OCI-LY3 (cell line): ENCODE measurements around the gene HSPB8.

ENCODE experiments used
- H2AFZ ChIP-seq: fragments of 200-600, 300-600 bp; shearing (Covaris generic); 2 replicates; pipeline ENCODE4 v1.6.0; 2014; ENCODE audit warnings: antibody characterized with exemption, low read depth, low read length
- H3K27ac ChIP-seq: fragments of 200-600, 300-600 bp; sonication (generic); 2 replicates; pipeline ENCODE4 v1.5.1; 2014; ENCODE audit warnings: mild to moderate bottlenecking, low read length, moderate library complexity, mixed read lengths
- H3K27me3 ChIP-seq: fragments of 200-600, 300-600 bp; sonication (generic); 2 replicates; pipeline ENCODE4 v1.6.1; 2014; ENCODE audit warnings: low read depth, low read length, mixed read lengths
- H3K36me3 ChIP-seq: fragments of 200-600, 300-600 bp; sonication (generic); replicated peaks from 2 replicates; pipeline ENCODE3; 2014; ENCODE audit warnings: low read depth, low read length, mixed read lengths
- H3K4me1 ChIP-seq: fragments of 300-600, 200-600 bp; sonication (generic); 2 replicates; pipeline ENCODE4 v1.6.1; 2014; ENCODE audit warnings: low read length, mixed read lengths
- H3K4me2 ChIP-seq: fragments of 200-600, 300-600 bp; sonication (generic); 2 replicates; pipeline ENCODE4 v1.6.1; 2014; ENCODE audit warnings: low read length, mixed read lengths
- H3K4me3 ChIP-seq: fragments of 300-600, 200-600 bp; sonication (generic); 2 replicates; pipeline ENCODE4 v1.5.1; 2014; ENCODE audit warnings: antibody characterized with exemption, mild to moderate bottlenecking, low read length, moderate library complexity
- H3K79me2 ChIP-seq: fragments of 300-600, 200-600 bp; shearing (Covaris generic); 2 replicates; pipeline ENCODE4 v1.6.1; 2014; ENCODE audit warnings: mild to moderate bottlenecking, low read length, mixed read lengths
- H3K9ac ChIP-seq: fragments of 300-600, 200-600 bp; shearing (Covaris generic); 2 replicates; pipeline ENCODE4 v1.6.0; 2014; ENCODE audit warnings: mild to moderate bottlenecking, low read length, moderate library complexity
- H3K9me3 ChIP-seq: fragments of 200-600, 300-600 bp; shearing (Covaris generic); 2 replicates; pipeline ENCODE4 v1.6.1; 2014; ENCODE audit warnings: low read length, mixed read lengths; ENCODE audit not compliant: insufficient read depth
- H4K20me1 ChIP-seq: fragments of 200-600, 300-600 bp; sonication (generic); 2 replicates; pipeline ENCODE4 v1.6.1; 2016; ENCODE audit warnings: low read length, mixed read lengths; ENCODE audit not compliant: insufficient read depth
- EZH2phosphoT487 ChIP-seq: fragments of 200-600 bp; shearing (Covaris generic); IDR thresholded peaks from 2 replicates; pipeline ENCODE4 v1.6.1; 2018; ENCODE audit warnings: antibody characterized with exemption, mixed run types, low read depth
- TF ChIP-seq, protein P1 (sequence below): fragments of 200-600, 300-600 bp; sonication (generic); IDR thresholded peaks from 2 replicates; pipeline ENCODE4 v1.5.1; 2014; ENCODE audit warnings: antibody characterized with exemption, low read length, low read depth

HSPB8 gene

DNA sequence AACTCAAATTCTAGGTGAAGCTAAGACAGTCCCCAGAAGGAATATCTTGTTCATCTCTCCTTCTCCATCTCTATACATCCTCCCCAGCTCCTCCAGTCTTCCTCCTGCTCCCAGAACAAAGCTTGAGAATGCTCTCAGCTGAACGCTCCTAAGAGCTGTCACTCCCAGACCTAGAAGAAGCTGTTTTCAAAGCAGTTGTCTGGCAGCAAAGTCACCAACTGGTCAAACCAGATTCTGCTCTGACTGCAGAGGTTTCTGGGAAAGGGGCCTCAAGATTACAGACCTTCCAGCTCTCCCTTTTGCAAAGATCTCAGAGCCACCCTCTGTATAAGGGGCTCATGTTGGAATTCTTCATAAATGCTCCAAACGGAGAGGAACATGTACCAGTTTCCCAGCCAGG is 9.6 kb upstream of the HSPB8 start:
- Histone ChIP-seq H3K79me2 (no peaks in the 10 kb centered on the region), H2AFZ (no peak overlapping the region), H3K4me3 (no peak overlapping the region), H3K9ac (no peak overlapping the region), H4K20me1 (no peaks in the 10 kb centered on the region), H3K4me1 (no peaks in the 10 kb centered on the region), H3K36me3 (no peaks in the 10 kb centered on the region), H3K27ac (no peak overlapping the region), H3K9me3 (no peaks in the 10 kb centered on the region), H3K4me2 (no peak overlapping the region), H3K27me3 (no peaks in the 10 kb centered on the region)
- TF ChIP-seq EZH2phosphoT487 = no peak
- TF ChIP-seq, protein P1, sequence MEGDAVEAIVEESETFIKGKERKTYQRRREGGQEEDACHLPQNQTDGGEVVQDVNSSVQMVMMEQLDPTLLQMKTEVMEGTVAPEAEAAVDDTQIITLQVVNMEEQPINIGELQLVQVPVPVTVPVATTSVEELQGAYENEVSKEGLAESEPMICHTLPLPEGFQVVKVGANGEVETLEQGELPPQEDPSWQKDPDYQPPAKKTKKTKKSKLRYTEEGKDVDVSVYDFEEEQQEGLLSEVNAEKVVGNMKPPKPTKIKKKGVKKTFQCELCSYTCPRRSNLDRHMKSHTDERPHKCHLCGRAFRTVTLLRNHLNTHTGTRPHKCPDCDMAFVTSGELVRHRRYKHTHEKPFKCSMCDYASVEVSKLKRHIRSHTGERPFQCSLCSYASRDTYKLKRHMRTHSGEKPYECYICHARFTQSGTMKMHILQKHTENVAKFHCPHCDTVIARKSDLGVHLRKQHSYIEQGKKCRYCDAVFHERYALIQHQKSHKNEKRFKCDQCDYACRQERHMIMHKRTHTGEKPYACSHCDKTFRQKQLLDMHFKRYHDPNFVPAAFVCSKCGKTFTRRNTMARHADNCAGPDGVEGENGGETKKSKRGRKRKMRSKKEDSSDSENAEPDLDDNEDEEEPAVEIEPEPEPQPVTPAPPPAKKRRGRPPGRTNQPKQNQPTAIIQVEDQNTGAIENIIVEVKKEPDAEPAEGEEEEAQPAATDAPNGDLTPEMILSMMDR = no peak

DNA sequence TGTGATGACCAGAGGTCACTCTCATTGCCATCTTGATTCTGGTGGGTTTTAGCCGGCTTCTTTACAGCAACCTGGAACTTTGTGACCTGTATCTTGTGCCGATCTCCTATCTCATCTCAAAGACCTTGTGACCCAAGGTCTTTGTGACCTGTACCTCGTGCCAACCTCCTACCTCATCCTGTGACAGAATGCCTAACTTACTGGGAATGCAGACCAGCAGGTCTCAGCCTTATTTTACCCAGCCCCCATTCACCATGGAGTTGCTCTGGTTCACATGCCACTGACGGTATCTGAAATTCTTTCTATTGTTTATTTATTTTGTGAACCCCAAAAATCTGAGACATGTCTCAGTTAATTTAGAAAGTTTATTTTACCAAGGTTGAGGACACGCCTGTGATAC is 7.4 kb upstream of the HSPB8 start:
- TF ChIP-seq, protein P1 = no peak
- no peak for TF ChIP-seq EZH2phosphoT487
- no peaks in the 10 kb centered on the region for H3K4me1 ChIP-seq
- H4K20me1 ChIP-seq = no peaks in the 10 kb centered on the region
- no peaks in the 10 kb centered on the region for H3K27me3 ChIP-seq
- H3K9me3 ChIP-seq = no peaks in the 10 kb centered on the region
- no peaks in the 10 kb centered on the region for H3K36me3 ChIP-seq
- no peak overlapping the region for H2AFZ ChIP-seq
- H3K79me2 ChIP-seq = no peaks in the 10 kb centered on the region
- H3K9ac ChIP-seq = no peak overlapping the region
- no peak overlapping the region for H3K27ac ChIP-seq
- H3K4me3 ChIP-seq = no peak overlapping the region
- H3K4me2 ChIP-seq = no peak overlapping the region

DNA sequence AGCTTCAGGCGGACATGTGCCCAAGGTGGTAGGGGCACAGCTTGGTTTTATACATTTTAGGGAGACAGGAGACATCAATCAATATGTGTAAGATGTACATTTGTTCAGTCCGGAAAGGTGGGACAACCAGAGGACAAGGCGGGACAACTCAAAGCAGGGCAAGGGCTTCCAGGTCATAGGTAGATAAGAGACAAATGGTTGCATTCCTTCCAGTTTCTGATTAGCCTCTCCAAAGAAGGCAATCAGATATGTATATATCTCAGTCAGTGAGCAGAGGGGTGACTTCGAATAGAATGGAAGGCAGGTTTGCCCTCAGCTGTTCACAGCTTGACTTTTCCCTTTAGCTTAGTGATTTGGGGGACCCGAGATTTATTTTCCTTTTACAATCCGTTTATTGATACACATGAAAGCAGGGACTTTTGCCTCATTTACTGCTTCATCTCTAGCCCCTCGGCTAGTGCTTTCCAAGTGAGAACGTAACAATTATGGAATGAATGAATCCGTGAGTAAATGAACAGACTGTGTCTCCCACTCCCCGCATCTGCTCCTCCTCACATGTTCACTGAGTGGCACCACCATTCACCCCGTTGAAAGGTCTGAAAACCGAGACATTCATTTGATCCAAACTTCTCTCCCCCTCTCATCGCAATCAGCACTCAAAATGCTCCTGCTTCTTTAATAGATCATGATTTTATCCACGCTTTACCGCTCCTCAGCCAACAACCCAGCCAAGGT is 6.9 kb upstream of the HSPB8 start:
- Histone ChIP-seq H3K9ac (no peak overlapping the region), H3K9me3 (no peaks in the 10 kb centered on the region), H4K20me1 (no peaks in the 10 kb centered on the region), H2AFZ (no peak overlapping the region), H3K27me3 (no peaks in the 10 kb centered on the region), H3K4me3 (no peak overlapping the region), H3K4me1 (no peaks in the 10 kb centered on the region), H3K4me2 (no peak overlapping the region), H3K36me3 (no peaks in the 10 kb centered on the region), H3K27ac (no peak overlapping the region), H3K79me2 (no peaks in the 10 kb centered on the region)
- TF ChIP-seq EZH2phosphoT487 = no peak
- TF ChIP-seq, protein P1 = no peak

DNA sequence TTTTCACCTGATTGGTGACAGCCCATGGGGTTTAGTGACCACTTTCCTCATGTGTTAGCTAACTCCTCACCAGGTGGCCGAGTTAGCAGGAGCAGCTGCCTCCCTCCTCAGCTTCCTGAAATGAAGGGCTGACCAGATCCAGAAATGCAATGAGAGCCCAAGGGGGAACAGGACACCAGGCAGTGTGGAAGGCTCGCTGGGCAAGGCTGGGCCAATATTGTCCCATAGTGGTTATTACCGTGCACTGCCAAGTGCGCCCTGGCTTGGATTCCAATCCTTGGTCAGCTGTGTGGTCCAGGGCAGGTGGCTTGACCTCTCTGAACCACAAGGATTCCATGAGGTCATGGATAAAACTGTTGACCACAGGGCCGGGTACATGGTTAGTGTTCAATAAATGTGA is 3.6 kb upstream of the HSPB8 start:
- Histone ChIP-seq H3K4me2 (no peak overlapping the region), H3K9me3 (no peaks in the 10 kb centered on the region), H3K36me3 (no peaks in the 10 kb centered on the region), H3K27me3 (no peaks in the 10 kb centered on the region), H3K4me1 (no peaks in the 10 kb centered on the region), H2AFZ (no peak overlapping the region), H4K20me1 (no peaks in the 10 kb centered on the region), H3K79me2 (no peaks in the 10 kb centered on the region), H3K9ac (no peak overlapping the region), H3K27ac (no peak overlapping the region), H3K4me3 (no peak overlapping the region)
- no peak for TF ChIP-seq EZH2phosphoT487
- TF ChIP-seq, protein P1 = no peak
